Vagina (tissue), 2 donors: ENCODE measurements around the gene TEKT3. TPM values are rescaled to one million over a fixed set of nuclear protein-coding genes. Genes with fewer than 3 reads are reported as not detected.

Experiments used
- DNase-seq, 2 donors: peaks; one replicate each; pipeline ENCODE4 v3.0.0-alpha.2; 2017; ENCODE audit errors: extremely low spot score in 2 of 2
- H3K27ac ChIP-seq: fragments of 200-600 bp; sonication (generic); one replicate; pipeline ENCODE4 v1.5.1; 2019
- H3K27me3 ChIP-seq: fragments of 200-600 bp; sonication (generic); one replicate; pipeline ENCODE4 v1.5.1; 2019
- H3K36me3 ChIP-seq, 2 donors: fragments of 200-600 bp; sonication (generic); one replicate each; pipeline ENCODE4 v1.5.1; 2017 to 2019
- H3K4me1 ChIP-seq: fragments of 200-600 bp; sonication (generic); one replicate; pipeline ENCODE4 v1.5.1; 2019
- H3K4me3 ChIP-seq, 2 donors: fragments of 200-600 bp; sonication (generic); 1 replicate in 1 of 2; 2 replicates in 1 of 2; pipeline ENCODE4 v1.5.1; 2016 to 2019
- H3K9me3 ChIP-seq: fragments of 200-600 bp; sonication (generic); one replicate; pipeline ENCODE4 v1.5.1; 2019
- CTCF ChIP-seq, 3 experiments: fragments of 450-650 bp in 2 of 3; fragments of 200-600 bp in 1 of 3; sonication (generic) in 1 of 3; IDR thresholded peaks; one replicate each; pipeline ENCODE4 v1.5.1; 2017 to 2019; ENCODE audit warnings: antibody characterized with exemption in 3 of 3, mild to moderate bottlenecking in 2 of 3, moderate library complexity in 2 of 3
- POLR2A ChIP-seq, 2 donors: fragments of 450-650 bp; IDR thresholded peaks; one replicate each; pipeline ENCODE4 v1.6.1; 2017; ENCODE audit warnings: antibody characterized with exemption in 2 of 2, mild to moderate bottlenecking in 2 of 2, moderate library complexity in 2 of 2
- POLR2AphosphoS5 ChIP-seq, 2 donors: sonication (generic); formaldehyde crosslinking; IDR thresholded peaks; one replicate each; pipeline ENCODE4 v1.9.0; 2017; ENCODE audit warnings: antibody characterized with exemption in 2 of 2, mild to moderate bottlenecking in 2 of 2, low read depth in 1 of 2; ENCODE audit not compliant: insufficient read depth in 1 of 2
- intact Hi-C: fragments of 100-400 bp; cut with DNase I; formaldehyde crosslinking; loops from one replicate; pipeline ENCODE4 v1.15.1; 2023
- total RNA-seq: library from RNA; depleted of rRNA; stranded (reverse); fragments of >200 nt; gene quantifications from one replicate; pipeline ENCODE4 v1.2.3, GENCODE V29; 2016

The TEKT3 gene
- total RNA-seq, 1 donor from 2014 or later, result not detected

- H3K36me3 ChIP-seq, result no peaks in the 10 kb centered on the region
- H3K9me3 ChIP-seq, result no peaks in the 10 kb centered on the region
- H3K27ac ChIP-seq, result peak overlapping the region; percentile 46
- TF ChIP-seq CTCF (IDR thresholded peaks at IDR 0.05), result no peak
- TF ChIP-seq POLR2AphosphoS5 (IDR thresholded peaks at IDR 0.05; ENCODE audit: insufficient read depth in 1 of 2, low read depth in 1 of 2), result no peak
- no peak for TF ChIP-seq POLR2A (IDR thresholded peaks at IDR 0.05)
- no peaks in the 10 kb centered on the region for H3K27me3 ChIP-seq
- DNase-seq, result peak in 1 of 2 donors; percentile 76
- intact Hi-C loops, result no loop called here
- H3K4me3 ChIP-seq, result peak overlapping the region in 1 of 2 donors; percentile 23
- H3K4me1 ChIP-seq, result peaks cover 7% of the 10 kb centered on the region
Measured at GRCh38 chr17:15377200-15377599, 35.8 kb upstream of the TEKT3 start.

- Histone ChIP-seq H3K4me1 (no peaks in the 10 kb centered on the region), H3K36me3 (no peaks in the 10 kb centered on the region), H3K27me3 (no peaks in the 10 kb centered on the region), H3K27ac (no peak overlapping the region), H3K9me3 (no peaks in the 10 kb centered on the region), H3K4me3 (no peak overlapping the region)
- DNase-seq, result no peak
- TF ChIP-seq CTCF (IDR thresholded peaks at IDR 0.05) (no peak), POLR2A (IDR thresholded peaks at IDR 0.05) (no peak), POLR2AphosphoS5 (IDR thresholded peaks at IDR 0.05; ENCODE audit: insufficient read depth in 1 of 2, low read depth in 1 of 2) (no peak)
- intact Hi-C loops, result no loop called here
Measured at GRCh38 chr17:15371376-15372130, 30.2 kb upstream of the TEKT3 start.

GRCh38 chr17:15368600-15368999, 27.2 kb upstream of the TEKT3 start:
- Histone ChIP-seq H3K27ac (no peak overlapping the region), H3K4me1 (no peaks in the 10 kb centered on the region), H3K36me3 (no peaks in the 10 kb centered on the region), H3K4me3 (no peak overlapping the region), H3K9me3 (no peaks in the 10 kb centered on the region), H3K27me3 (no peaks in the 10 kb centered on the region)
- TF ChIP-seq POLR2A (IDR thresholded peaks at IDR 0.05) (no peak), CTCF (IDR thresholded peaks at IDR 0.05) (no peak), POLR2AphosphoS5 (IDR thresholded peaks at IDR 0.05; ENCODE audit: insufficient read depth in 1 of 2, low read depth in 1 of 2) (no peak)
- intact Hi-C loops, result no loop called here
- no peak for DNase-seq

- intact Hi-C loops, result no loop called here
- DNase-seq, result no peak
- H3K4me1 ChIP-seq, result no peaks in the 10 kb centered on the region
Measured at GRCh38 chr17:15366026-15366425, 24.6 kb upstream of the TEKT3 start.

More at GRCh38 chr17:15366026-15366425, 24.6 kb upstream of the TEKT3 start:
- Histone ChIP-seq H3K27me3 (no peaks in the 10 kb centered on the region), H3K9me3 (no peaks in the 10 kb centered on the region), H3K4me3 (no peak overlapping the region), H3K36me3 (no peaks in the 10 kb centered on the region), H3K27ac (no peak overlapping the region)
- TF ChIP-seq POLR2AphosphoS5 (IDR thresholded peaks at IDR 0.05; ENCODE audit: insufficient read depth in 1 of 2, low read depth in 1 of 2) (no peak), POLR2A (IDR thresholded peaks at IDR 0.05) (no peak), CTCF (IDR thresholded peaks at IDR 0.05) (no peak)
